GM12891 (cell line): ENCODE results near the gene MX2.
A peak's percentile ranks its signal among the peaks of the same experiment; 100 is the strongest.

Experiments
- DNase-seq: peaks from one replicate; pipeline ENCODE4 v3.0.0; 2011; ENCODE audit warnings: low spot score; ENCODE audit not compliant: insufficient read length
- FAIRE-seq: peaks from 2 replicates; lab custom pipeline; 2011; peaks lifted over from hg19 to GRCh38; lab: Jason Lieb, UNC
- PAX5 ChIP-seq: IDR thresholded peaks from 2 replicates; pipeline ENCODE4 v1.6.1; 2011; ENCODE audit warnings: low read length, moderate library complexity, mild to moderate bottlenecking; ENCODE audit not compliant: insufficient read depth, severe bottlenecking
- POLR2A ChIP-seq: IDR thresholded peaks from 2 replicates; pipeline ENCODE4 v1.6.1; 2011; ENCODE audit warnings: low read depth, low read length, control low read depth
- POLR2AphosphoS5 ChIP-seq: IDR thresholded peaks from 2 replicates; pipeline ENCODE4 v1.6.1; 2011; ENCODE audit warnings: low read depth, low read length, control low read depth
- POU2F2 ChIP-seq: IDR thresholded peaks from 2 replicates; pipeline ENCODE4 v1.6.1; 2011; ENCODE audit warnings: low read depth, mild to moderate bottlenecking, control low read depth, low read length, moderate library complexity
- SPI1 ChIP-seq: IDR thresholded peaks from 2 replicates; pipeline ENCODE4 v1.6.1; 2011; ENCODE audit warnings: low read depth, low read length, control low read depth
- TAF1 ChIP-seq: IDR thresholded peaks from 2 replicates; pipeline ENCODE4 v1.6.1; 2011; ENCODE audit warnings: low read depth, low read length, control low read depth

MX2 gene

DNA sequence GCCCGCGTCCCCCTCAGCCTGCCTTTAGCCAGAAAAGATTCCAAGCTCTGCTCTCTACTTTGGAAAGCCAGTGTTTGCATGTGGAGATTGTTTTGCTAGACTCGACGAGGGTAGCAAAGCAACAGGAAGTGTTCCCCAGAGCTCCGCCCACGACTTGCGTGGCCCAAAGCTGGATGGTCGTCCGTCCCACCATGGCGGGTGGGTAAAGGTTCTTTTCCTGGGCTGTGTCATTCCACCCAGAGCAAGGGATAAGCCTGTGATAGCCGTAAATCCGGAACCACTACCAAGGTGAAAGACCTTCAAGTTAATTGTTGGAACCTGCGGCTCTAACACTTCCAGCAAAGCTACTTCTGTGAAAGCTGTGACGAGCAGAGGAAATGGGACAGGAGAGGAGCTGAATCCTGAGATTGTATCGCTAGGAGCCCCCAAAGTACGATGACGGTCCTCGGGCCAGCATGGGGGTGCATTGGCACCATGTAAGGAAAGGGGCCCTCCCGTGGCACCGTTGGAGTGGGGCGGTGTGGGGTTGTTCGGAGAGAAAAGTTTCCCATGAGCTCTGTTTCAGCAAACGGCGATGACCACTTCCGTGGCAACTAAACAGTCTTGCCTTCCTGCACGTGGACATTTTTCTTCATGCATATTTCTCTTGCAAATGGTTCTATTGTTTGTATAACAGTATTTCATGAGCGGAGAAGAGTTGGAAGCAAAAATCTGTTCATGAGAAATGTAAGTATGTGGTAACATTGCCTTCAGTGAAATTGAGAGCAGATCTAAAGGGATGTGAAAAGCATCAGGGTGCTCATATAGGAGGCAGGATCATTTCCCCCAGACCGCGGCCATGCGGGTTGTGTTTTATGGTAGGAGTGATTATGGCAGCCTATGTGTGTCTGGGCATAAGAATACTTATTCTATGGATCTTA lies 8.4 kb downstream of the MX2 start:
- peak; percentile 94 for FAIRE-seq
- peak; percentile 64 for DNase-seq
- no peak for TF ChIP-seq TAF1
- TF ChIP-seq POLR2A, result peak; percentile 45; the same call in 1 of the 2 replicates
- TF ChIP-seq SPI1, result peak; percentile 65
- TF ChIP-seq PAX5, result no peak

DNA sequence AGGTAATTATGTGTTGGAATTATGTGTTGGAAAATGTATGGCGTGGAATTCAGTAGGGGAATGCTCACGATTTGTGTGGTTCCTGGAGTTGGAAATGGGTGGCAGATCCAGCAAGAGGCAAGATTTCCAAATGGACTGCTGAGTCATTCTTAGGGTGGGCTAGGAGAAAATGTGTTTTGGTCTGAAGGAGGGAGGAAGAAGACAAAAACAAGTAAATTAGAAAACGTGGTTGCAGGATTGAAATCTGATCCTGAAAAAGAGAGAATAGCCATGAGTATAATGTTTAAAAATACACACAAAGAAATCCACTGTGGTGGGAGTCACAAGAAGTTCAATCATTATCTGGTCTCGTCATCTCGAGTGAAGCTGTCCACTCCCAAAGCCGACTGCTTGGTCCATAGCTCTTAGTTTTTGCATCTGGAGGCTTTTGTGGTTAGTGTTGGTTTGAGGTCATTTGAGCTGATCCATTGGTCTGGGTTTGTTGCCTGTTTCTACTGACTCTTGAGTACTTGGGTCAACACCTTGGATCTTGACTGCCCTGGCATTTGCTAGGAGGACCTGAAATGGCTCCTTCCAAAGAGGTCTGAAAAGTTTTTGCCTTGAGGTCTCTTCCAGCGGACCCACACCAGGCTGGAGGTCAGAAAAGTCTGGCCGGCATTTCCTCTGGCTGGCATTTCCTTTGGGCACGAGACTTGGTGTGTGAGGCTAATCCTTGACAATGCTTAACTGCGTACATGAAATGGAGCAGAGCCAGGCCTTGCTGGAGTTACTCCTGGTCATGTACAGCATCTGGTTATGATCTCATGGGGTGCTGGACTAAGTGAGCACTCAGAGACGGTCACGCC lies 9.2 kb downstream of the MX2 start:
- DNase-seq (no peak), FAIRE-seq (peak; percentile 41)
- no peak for TF ChIP-seq TAF1
- TF ChIP-seq POLR2A, result no peak
- no peak for TF ChIP-seq SPI1
- TF ChIP-seq POU2F2, result no peak
- TF ChIP-seq PAX5, result no peak
- TF ChIP-seq POLR2AphosphoS5, result no peak

DNA sequence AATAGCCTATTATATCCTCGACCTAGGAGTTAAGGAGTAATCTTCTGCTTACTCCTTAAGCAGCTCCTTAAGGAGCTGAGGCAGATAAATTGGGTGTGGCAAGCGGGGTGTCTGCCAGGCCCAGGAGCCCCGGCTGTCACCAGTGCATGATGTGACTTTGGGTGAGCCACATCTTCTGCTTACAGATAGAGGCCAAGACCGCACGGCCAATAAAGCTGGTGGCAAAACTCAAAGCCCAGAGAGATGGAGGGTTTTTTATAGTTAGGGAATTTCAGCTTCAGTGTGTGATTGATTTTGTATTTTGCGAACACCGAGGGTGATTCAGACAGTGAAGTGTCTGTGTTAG lies 9.8 kb downstream of the MX2 start:
- FAIRE-seq (no peak), DNase-seq (no peak)
- TF ChIP-seq TAF1 (no peak), SPI1 (no peak), POLR2A (no peak), POLR2AphosphoS5 (no peak), POU2F2 (no peak)

DNA sequence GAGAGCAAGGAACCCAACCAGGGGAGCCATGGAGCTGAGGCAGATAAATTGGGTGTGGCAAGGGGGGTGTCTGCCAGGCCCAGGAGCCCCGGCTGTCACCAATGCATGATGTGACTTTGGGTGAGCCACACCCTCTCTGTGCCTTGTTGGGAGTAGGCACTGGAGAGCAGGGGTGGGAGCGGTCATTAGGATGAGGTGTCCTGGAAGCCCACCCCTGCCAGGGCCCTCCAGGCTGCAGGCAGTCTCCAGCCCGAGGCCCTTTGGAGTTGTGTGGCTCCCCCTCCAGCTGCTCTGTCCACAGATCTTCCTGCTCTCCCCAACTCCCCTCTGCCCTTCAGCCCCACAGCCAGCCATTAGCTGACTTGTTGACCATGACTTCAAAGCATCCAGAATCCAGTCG lies 11.4 kb downstream of the MX2 start:
- FAIRE-seq (no peak), DNase-seq (no peak)
- TF ChIP-seq PAX5 (no peak), POLR2AphosphoS5 (no peak), POLR2A (no peak), TAF1 (no peak), SPI1 (no peak), POU2F2 (no peak)

DNA sequence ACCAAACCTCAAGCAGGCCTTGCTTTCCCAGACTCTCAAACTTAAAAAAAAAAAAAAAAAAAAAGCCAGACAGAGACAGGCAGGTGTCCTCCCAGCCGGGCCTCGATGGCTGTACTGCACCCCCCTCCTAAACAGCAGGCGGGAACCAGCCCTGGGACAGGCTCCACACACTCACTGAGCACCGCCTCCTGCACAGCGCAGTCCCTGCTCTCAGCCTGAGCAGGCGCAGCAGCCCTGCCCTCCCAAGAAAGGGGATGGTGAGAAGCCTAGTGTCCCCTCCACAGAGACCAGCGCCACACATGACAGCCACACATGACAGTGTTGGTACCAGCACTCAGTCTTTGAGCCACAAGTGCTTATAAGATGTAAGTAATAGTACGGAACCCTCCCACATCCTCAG lies 11.9 kb downstream of the MX2 start:
- FAIRE-seq (no peak), DNase-seq (no peak)
- no peak for TF ChIP-seq POLR2AphosphoS5

DNA sequence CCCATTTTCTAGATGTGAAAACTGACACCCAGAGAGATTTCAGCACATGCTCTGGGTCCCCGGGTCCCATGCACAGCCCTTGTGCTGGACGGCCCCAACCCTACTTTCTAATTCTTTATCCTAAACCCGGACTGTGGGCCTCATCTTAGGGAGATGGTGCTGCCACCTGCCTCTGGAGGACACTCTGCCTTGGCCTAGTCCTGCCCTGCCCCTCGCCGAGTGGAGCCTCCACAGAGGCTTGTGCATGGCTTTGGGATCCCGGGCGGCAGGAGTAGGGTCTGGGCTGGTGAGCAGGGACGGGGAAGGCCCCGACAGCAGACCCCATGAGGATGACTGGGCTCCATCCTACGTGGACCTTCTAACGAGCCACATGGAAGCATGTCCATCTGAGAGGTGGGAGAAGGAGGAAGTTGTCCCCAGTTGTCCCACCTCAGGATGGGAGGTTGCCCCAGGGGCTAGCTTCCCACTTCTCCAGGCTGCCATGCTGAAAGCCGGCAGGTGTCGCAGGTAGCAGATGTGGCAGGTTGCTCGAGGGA lies 12.4 kb downstream of the MX2 start:
- TF ChIP-seq POLR2AphosphoS5 (no peak), POLR2A (no peak), POU2F2 (no peak), PAX5 (no peak), SPI1 (no peak), TAF1 (no peak)
- FAIRE-seq, result no peak
- no peak for DNase-seq

DNA sequence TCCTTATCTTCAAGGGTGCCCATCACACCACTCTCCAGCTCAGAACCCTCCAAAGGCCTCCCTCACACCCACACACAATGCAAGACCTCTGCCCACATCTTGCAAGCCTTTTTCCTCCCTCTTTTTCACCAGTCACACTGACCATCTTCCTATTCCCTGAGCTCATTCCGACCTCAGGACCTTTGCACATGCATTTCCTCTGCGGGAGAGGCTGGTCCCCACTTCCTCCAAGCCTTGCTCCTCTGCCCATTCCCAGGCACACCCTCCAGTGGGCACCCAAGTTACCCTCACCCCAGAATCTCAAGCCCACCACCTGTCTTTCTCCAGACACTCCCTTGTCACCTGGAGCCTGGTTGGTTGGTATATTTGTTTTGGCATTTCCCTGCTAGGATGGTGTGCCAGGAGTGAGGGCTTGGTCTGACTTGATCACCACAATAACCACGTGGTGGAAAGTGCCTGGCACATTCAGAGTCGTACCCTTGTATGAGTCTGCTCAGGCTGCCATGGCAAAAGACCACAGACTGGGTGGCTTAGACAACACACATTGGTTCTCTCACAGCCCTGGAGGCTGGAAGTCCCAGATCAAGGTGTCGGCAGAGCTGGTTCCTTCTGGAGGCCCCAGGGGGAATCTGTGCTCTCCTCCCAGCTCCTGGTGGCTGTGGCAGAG lies 13.2 kb downstream of the MX2 start:
- TF ChIP-seq POLR2A (no peak), POU2F2 (no peak), POLR2AphosphoS5 (no peak), SPI1 (no peak), PAX5 (no peak), TAF1 (no peak)
- no peak for DNase-seq
- FAIRE-seq, result no peak

DNA sequence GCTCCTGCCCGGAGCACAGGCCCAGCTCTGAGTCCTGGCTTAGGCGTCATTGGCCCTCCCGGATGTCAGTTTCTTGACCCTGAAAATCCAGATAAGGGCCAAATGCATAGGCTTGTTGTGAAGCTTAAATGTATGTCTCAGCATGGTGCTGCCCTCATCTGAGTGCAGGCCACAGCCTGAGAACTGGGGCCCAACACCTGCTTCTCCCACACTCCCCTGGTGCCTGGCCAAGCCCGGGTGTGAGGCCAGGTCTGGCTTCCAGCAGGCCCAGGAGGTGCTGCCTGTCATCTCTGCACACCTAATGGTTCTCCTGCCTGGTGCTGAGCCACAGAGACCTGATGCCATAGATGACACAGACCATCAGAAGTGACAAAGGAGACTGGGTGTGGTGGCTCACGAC lies 14.0 kb downstream of the MX2 start:
- FAIRE-seq (no peak), DNase-seq (no peak)
- TF ChIP-seq SPI1 (no peak), TAF1 (no peak), POLR2A (no peak), POLR2AphosphoS5 (no peak)

DNA sequence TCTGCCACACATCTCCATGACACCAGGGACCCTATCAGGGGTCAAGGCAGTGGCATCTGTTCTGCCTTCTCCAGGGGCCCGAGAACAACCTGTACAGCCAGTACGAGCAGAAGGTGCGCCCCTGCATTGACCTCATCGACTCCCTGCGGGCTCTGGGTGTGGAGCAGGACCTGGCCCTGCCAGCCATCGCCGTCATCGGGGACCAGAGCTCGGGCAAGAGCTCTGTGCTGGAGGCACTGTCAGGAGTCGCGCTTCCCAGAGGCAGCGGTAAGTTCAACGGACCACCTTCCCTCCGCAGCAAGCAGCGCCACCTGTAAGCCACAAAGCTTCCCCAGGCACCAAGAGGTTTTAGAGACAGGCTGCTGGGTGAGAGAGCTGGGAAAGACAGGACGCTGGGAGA lies 15.9 kb downstream of the MX2 start:
- FAIRE-seq (no peak), DNase-seq (no peak)
- TF ChIP-seq PAX5 (no peak), POLR2A (no peak)

DNA sequence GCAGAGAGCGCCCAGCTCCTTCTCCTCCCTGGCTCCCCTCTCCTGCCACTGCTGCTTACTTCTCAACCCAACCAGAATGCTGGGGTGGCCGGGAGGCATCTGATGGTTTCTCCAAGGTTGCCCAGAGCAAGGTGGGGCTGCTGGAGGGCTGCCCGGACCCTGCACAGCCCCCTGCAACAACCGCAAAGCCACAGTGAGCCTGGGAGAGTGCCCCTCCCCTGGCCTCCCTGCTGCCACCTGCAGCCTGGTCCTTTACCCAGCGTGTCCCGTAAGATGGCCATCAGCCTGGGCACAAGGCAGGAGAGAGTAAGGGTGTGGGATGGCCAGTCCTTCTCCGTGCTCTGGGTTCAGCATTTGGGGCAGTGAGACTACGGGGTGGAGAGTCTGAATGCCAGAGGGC lies 17.0 kb downstream of the MX2 start:
- TF ChIP-seq POLR2AphosphoS5 (no peak), POLR2A (no peak)
- FAIRE-seq, result no peak

More for the DNA sequence above, 17.0 kb downstream of the MX2 start:
- no peak for DNase-seq
